CD4-positive, CD25-positive, alpha-beta regulatory T cell (primary cell): Measurements from ENCODE around the gene HERC3. TPM values are rescaled to one million over a fixed set of nuclear protein-coding genes. Genes with fewer than 3 reads are reported as not detected.
A peak's percentile ranks its signal among the peaks of the same experiment; 100 is the strongest.

Source experiments
- ATAC-seq, 2 donors: fragments of 150-1000 bp; cut with Tn5 transposase; one replicate each; pipeline ENCODE4 v1.10.0; 2021; ENCODE audit warnings: low read depth in 2 of 2, moderate number of reproducible peaks in 2 of 2, moderate library complexity in 1 of 2
- DNase-seq, 3 donors: peaks; one replicate each; pipeline versions ENCODE4 v3.0.0 to v3.0.0-alpha.2; 2012 to 2022; ENCODE audit warnings: mixed read lengths in 1 of 3
- H3K27ac ChIP-seq: one replicate; pipeline ENCODE4 v1.7.0; 2013; ENCODE audit warnings: mild to moderate bottlenecking, low read length; ENCODE audit not compliant: insufficient read depth, poor library complexity, severe bottlenecking
- H3K27me3 ChIP-seq: one replicate; pipeline ENCODE4 v1.7.0; 2013; ENCODE audit warnings: low read length; ENCODE audit not compliant: control insufficient read depth, insufficient read depth
- H3K36me3 ChIP-seq: one replicate; pipeline ENCODE4 v1.7.0; 2013; ENCODE audit warnings: mild to moderate bottlenecking, low read length, moderate library complexity; ENCODE audit not compliant: control insufficient read depth, insufficient read depth
- H3K4me1 ChIP-seq: 2 replicates; pipeline ENCODE4 v1.7.0; 2013; ENCODE audit warnings: mild to moderate bottlenecking, low read length; ENCODE audit not compliant: insufficient read depth, control insufficient read depth, poor library complexity, severe bottlenecking
- H3K4me3 ChIP-seq: one replicate; pipeline ENCODE4 v1.7.0; 2013; ENCODE audit warnings: low read depth, mild to moderate bottlenecking, low read length, moderate library complexity
- H3K9me3 ChIP-seq, 2 experiments: 1 replicate in 1 of 2; 2 replicates in 1 of 2; pipeline ENCODE4 v1.7.0; 2013; ENCODE audit warnings: low read length in 2 of 2, mild to moderate bottlenecking in 1 of 2, moderate library complexity in 1 of 2; ENCODE audit not compliant: control insufficient read depth in 2 of 2
- H3K27ac Mint-ChIP-seq, 3 donors: one replicate each; pipeline ENCODE4 v1.8.0; 2020 to 2022; ENCODE audit warnings: mild to moderate bottlenecking in 3 of 3, mixed read lengths in 3 of 3, moderate library complexity in 2 of 3
- H3K27me3 Mint-ChIP-seq: one replicate; pipeline ENCODE4 v1.8.0; 2022; ENCODE audit warnings: mild to moderate bottlenecking, mixed read lengths
- H3K36me3 Mint-ChIP-seq: one replicate; pipeline ENCODE4 v1.8.0; 2020; ENCODE audit warnings: mixed read lengths
- H3K4me1 Mint-ChIP-seq, 4 donors: one replicate each; pipeline ENCODE4 v1.8.0; 2020 to 2022; ENCODE audit warnings: mixed read lengths in 4 of 4, mild to moderate bottlenecking in 1 of 4
- H3K4me3 Mint-ChIP-seq, 4 donors: one replicate each; pipeline ENCODE4 v1.8.0; 2020 to 2022; ENCODE audit warnings: mild to moderate bottlenecking in 4 of 4, mixed read lengths in 4 of 4, moderate library complexity in 3 of 4
- H3K9me3 Mint-ChIP-seq, 7 donors: one replicate each; pipeline ENCODE4 v1.8.0; 2020 to 2022; ENCODE audit warnings: mixed read lengths in 7 of 7, mild to moderate bottlenecking in 3 of 7, moderate library complexity in 2 of 7
- polyA plus RNA-seq, 4 donors: library from polyadenylated mRNA; unstranded; fragments of 300-500 nt; fragmentation: Illumina TruSeq; gene quantifications; one replicate each; pipeline ENCODE4 v1.2.3, GENCODE V29; 2021
- total RNA-seq: library from RNA; stranded (reverse); gene quantifications from one replicate; pipeline ENCODE4 v1.2.3, GENCODE V29; 2022

The HERC3 gene
- total and polyA plus RNA-seq, 5 donors from 2014 or later, result 35.4 to 91.4 (median 50.4) TPM

- Histone ChIP-seq H3K27ac (no peak overlapping the region), H3K27me3 (no peaks in the 10 kb centered on the region), H3K4me3 (no peak overlapping the region), H3K4me1 (no peaks in the 10 kb centered on the region), H3K9me3 (peaks cover 5% of the 10 kb centered on the region in 2 experiments), H3K36me3 (peaks cover 81% of the 10 kb centered on the region)
- ATAC-seq (no peak), DNase-seq (no peak)
- peaks cover 50% of the 10 kb centered on the region for H3K36me3 Mint-ChIP-seq
- H3K4me1 Mint-ChIP-seq, result no peaks in the 10 kb centered on the region
- H3K9me3 Mint-ChIP-seq, result peaks cover 0 to 7% (median 2%) of the 10 kb centered on the region in 7 donors
- H3K27ac Mint-ChIP-seq, result no peak overlapping the region
- no peaks in the 10 kb centered on the region for H3K27me3 Mint-ChIP-seq
- no peak overlapping the region for H3K4me3 Mint-ChIP-seq
These were observed 130.0 kb downstream of the HERC3 start for GRCh38 chr4:88722276-88722780.

DNA sequence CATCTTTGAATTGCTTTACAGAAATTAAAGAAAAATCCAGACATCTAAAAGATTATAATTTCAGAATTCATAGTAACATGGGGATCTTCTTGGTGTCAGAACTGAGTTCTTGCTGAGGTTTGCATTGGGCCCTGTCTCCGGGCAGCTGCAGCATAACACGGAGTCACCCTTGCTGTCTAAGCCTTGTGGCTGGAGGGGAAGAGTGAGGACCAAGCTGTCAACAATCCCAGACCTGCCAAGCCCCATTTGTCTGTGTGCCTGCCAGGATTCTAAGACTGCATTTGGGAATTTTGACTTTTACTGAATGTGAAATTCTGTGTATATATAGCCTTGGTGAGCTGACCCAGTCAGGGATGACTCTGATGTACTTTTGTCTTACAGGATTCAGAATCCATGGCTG is 130.5 kb downstream of the HERC3 start:
- peak overlapping the region in 1 of 3 donors; percentile 75 for H3K27ac Mint-ChIP-seq
- ATAC-seq (peak in 1 of 2 donors; percentile 6), DNase-seq (no peak)
- no peaks in the 10 kb centered on the region for H3K4me1 Mint-ChIP-seq
- no peaks in the 10 kb centered on the region for H3K27me3 ChIP-seq
- no peak overlapping the region for H3K4me3 Mint-ChIP-seq
- H3K9me3 Mint-ChIP-seq, result peaks cover 0 to 2% (median 0%) of the 10 kb centered on the region in 7 donors
- no peaks in the 10 kb centered on the region for H3K27me3 Mint-ChIP-seq
- H3K4me1 ChIP-seq, result no peaks in the 10 kb centered on the region
- H3K36me3 ChIP-seq, result peaks cover 81% of the 10 kb centered on the region
- no peak overlapping the region for H3K4me3 ChIP-seq
- H3K27ac ChIP-seq, result no peak overlapping the region
- H3K9me3 ChIP-seq, result peaks cover 0 to 1% of the 10 kb centered on the region in 2 experiments
- peaks cover 49% of the 10 kb centered on the region for H3K36me3 Mint-ChIP-seq

GRCh38 chr4:88724406-88724805 is 132.1 kb downstream of the HERC3 start:
- H3K27me3 ChIP-seq, result no peaks in the 10 kb centered on the region
- Mint-ChIP-seq H3K27me3 (no peaks in the 10 kb centered on the region), H3K36me3 (peaks cover 44% of the 10 kb centered on the region), H3K4me3 (no peak overlapping the region), H3K4me1 (peaks cover 0 to 5% (median 0%) of the 10 kb centered on the region in 4 donors), H3K27ac (peak overlapping the region in 1 of 3 donors; percentile 29), H3K9me3 (no peaks in the 10 kb centered on the region)
- H3K9me3 ChIP-seq, result no peaks in the 10 kb centered on the region
- DNase-seq (no peak), ATAC-seq (no peak)
- H3K27ac ChIP-seq, result no peak overlapping the region
- H3K4me1 ChIP-seq, result no peaks in the 10 kb centered on the region
- no peak overlapping the region for H3K4me3 ChIP-seq
- peaks cover 79% of the 10 kb centered on the region for H3K36me3 ChIP-seq

GRCh38 chr4:88725143-88725542 is 132.9 kb downstream of the HERC3 start:
- H3K27ac ChIP-seq, result no peak overlapping the region
- ATAC-seq (no peak), DNase-seq (no peak)
- no peak overlapping the region for H3K4me3 ChIP-seq
- H3K36me3 ChIP-seq, result peaks cover 82% of the 10 kb centered on the region
- no peaks in the 10 kb centered on the region for H3K9me3 Mint-ChIP-seq
- H3K4me3 Mint-ChIP-seq, result no peak overlapping the region
- H3K27me3 Mint-ChIP-seq, result no peaks in the 10 kb centered on the region
- H3K4me1 Mint-ChIP-seq, result peaks cover 0 to 5% (median 0%) of the 10 kb centered on the region in 4 donors
- H3K27me3 ChIP-seq, result no peaks in the 10 kb centered on the region
- H3K4me1 ChIP-seq, result no peaks in the 10 kb centered on the region
- no peaks in the 10 kb centered on the region for H3K9me3 ChIP-seq
- peak overlapping the region in 1 of 3 donors; percentile 29 for H3K27ac Mint-ChIP-seq
- peaks cover 48% of the 10 kb centered on the region for H3K36me3 Mint-ChIP-seq

GRCh38 chr4:88725986-88726385 is 133.7 kb downstream of the HERC3 start:
- no peak for ATAC-seq
- Histone ChIP-seq H3K27me3 (no peaks in the 10 kb centered on the region), H3K4me3 (no peak overlapping the region), H3K27ac (no peak overlapping the region), H3K9me3 (no peaks in the 10 kb centered on the region), H3K4me1 (no peaks in the 10 kb centered on the region), H3K36me3 (peaks cover 83% of the 10 kb centered on the region)
- Mint-ChIP-seq H3K9me3 (no peaks in the 10 kb centered on the region), H3K36me3 (peaks cover 43% of the 10 kb centered on the region), H3K4me1 (peaks cover 0 to 5% (median 0%) of the 10 kb centered on the region in 4 donors), H3K27me3 (no peaks in the 10 kb centered on the region), H3K4me3 (no peak overlapping the region), H3K27ac (no peak overlapping the region)
- DNase-seq, result no peak

DNA sequence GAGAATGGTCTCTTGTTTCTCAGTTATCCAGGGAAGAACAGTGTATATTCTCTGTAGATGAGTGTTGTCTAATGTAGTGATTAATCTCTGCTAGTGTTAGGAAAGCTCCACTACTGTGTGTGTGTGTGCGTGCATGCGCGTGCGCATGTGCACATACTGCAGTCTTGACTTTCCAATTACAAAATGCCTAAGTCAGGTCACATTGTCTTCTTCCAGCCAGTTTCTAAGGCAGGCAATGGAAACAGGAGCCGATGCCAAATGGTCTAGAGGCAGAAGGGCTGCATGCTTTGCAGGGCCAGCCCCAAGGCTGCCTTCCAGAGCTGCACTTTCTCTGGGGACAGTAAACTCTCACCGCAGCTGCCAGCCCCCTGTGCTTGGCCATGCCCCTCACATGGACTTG is 135.9 kb downstream of the HERC3 start:
- Mint-ChIP-seq H3K27ac (peak overlapping the region in 1 of 3 donors; percentile 12), H3K9me3 (no peaks in the 10 kb centered on the region)

DNA sequence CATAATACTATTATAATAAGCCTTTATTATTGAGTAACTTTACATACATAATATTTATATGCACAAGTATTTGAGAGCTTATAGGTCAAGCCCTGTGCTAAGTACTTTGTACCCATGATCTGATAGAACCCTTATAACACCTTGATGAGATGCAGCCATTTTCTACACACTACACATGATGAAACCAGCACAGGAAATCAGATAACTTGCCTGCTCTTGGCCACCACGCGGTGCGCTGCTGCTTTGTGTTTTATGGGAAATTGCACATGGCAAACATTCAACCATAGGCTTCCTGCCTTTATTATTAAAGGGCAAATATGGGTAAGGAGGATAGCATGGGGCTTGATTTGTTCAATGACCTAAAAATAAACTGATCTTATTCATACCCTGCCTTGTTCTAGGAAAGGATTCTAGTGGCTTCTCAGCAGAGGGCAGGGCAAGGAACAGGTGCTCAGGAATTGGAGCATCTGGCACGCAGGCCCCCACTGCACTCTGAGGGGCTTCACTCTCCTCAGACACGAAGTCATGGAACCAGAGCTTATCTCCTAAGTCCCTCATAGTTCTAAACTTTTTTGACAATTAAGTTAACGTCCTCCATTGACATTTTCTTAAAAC is 137.0 kb downstream of the HERC3 start:
- Histone ChIP-seq H3K36me3 (peaks cover 61% of the 10 kb centered on the region), H3K27me3 (no peaks in the 10 kb centered on the region), H3K27ac (no peak overlapping the region), H3K9me3 (no peaks in the 10 kb centered on the region), H3K4me1 (no peaks in the 10 kb centered on the region), H3K4me3 (no peak overlapping the region)
- Mint-ChIP-seq H3K4me1 (peaks cover 0 to 5% (median under 1%) of the 10 kb centered on the region in 4 donors), H3K27me3 (no peaks in the 10 kb centered on the region), H3K27ac (no peak overlapping the region), H3K36me3 (peaks cover 32% of the 10 kb centered on the region), H3K4me3 (no peak overlapping the region), H3K9me3 (no peaks in the 10 kb centered on the region)
- ATAC-seq (no peak), DNase-seq (no peak)

More for the DNA sequence above, 135.9 kb downstream of the HERC3 start:
- H3K4me3 Mint-ChIP-seq, result peak overlapping the region in 1 of 4 donors; percentile 3
- no peaks in the 10 kb centered on the region for H3K27me3 Mint-ChIP-seq
- Histone ChIP-seq H3K27me3 (no peaks in the 10 kb centered on the region), H3K27ac (no peak overlapping the region), H3K9me3 (no peaks in the 10 kb centered on the region), H3K4me3 (no peak overlapping the region), H3K4me1 (no peaks in the 10 kb centered on the region), H3K36me3 (peaks cover 71% of the 10 kb centered on the region)
- H3K4me1 Mint-ChIP-seq, result peaks cover 0 to 5% (median 0%) of the 10 kb centered on the region in 4 donors
- DNase-seq (no peak), ATAC-seq (no peak)
- H3K36me3 Mint-ChIP-seq, result peaks cover 37% of the 10 kb centered on the region

- no peaks in the 10 kb centered on the region for H3K4me1 ChIP-seq
These were observed 138.5 kb downstream of the HERC3 start for GRCh38 chr4:88730811-88731210.

More at GRCh38 chr4:88730811-88731210, 138.5 kb downstream of the HERC3 start:
- peaks cover 49% of the 10 kb centered on the region for H3K36me3 ChIP-seq
- DNase-seq (no peak), ATAC-seq (no peak)
- no peaks in the 10 kb centered on the region for H3K9me3 ChIP-seq
- no peaks in the 10 kb centered on the region for H3K9me3 Mint-ChIP-seq
- no peaks in the 10 kb centered on the region for H3K27me3 Mint-ChIP-seq
- H3K4me3 ChIP-seq, result no peak overlapping the region
- H3K27ac ChIP-seq, result no peak overlapping the region
- H3K4me3 Mint-ChIP-seq, result no peak overlapping the region
- H3K27ac Mint-ChIP-seq, result peak overlapping the region in 1 of 3 donors; percentile 47
- H3K4me1 Mint-ChIP-seq, result peaks cover 0 to 5% (median 1%) of the 10 kb centered on the region in 4 donors
- H3K36me3 Mint-ChIP-seq, result peaks cover 30% of the 10 kb centered on the region
- H3K27me3 ChIP-seq, result no peaks in the 10 kb centered on the region
